Activated T-cell treated with anti-CD3 and anti-CD28 coated beads for 48 hours (primary cell): ENCODE results near the gene RACK1.
A peak's percentile ranks its signal among the peaks of the same experiment; 100 is the strongest.
"Not testable (repeated sequence)": the region's sequence is repeated elsewhere in the genome, so short reads cannot be mapped to it uniquely, and the experiment has no call there.

Source experiments
- DNase-seq: peaks from one replicate; pipeline ENCODE4 v3.0.0-alpha.2; 2020; ENCODE audit warnings: low read depth

Gene RACK1

DNA sequence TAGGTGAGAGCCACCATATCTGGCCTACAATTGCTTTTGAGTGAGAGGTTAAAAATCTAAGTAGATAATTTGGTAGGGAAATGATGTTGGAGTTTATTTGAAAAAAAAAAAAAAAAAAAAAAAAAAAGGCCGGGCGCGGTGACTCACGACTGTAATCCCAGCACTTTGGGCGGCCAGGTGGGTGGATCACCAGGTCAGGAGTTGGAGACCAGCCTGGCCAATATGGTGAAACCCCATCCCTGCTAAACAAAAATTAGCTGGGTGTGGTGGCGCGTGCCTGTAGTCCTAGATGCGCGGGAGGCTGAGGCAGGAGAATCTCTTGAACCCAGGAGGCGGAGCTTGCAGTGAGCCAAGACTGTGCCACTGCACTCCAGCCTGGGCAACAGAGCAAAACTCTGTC is 29.5 kb downstream of the RACK1 start:
- not testable (repeated sequence) for DNase-seq

GRCh38 chr5:181212934-181213333 is 30.8 kb downstream of the RACK1 start:
- no peak for DNase-seq

DNA sequence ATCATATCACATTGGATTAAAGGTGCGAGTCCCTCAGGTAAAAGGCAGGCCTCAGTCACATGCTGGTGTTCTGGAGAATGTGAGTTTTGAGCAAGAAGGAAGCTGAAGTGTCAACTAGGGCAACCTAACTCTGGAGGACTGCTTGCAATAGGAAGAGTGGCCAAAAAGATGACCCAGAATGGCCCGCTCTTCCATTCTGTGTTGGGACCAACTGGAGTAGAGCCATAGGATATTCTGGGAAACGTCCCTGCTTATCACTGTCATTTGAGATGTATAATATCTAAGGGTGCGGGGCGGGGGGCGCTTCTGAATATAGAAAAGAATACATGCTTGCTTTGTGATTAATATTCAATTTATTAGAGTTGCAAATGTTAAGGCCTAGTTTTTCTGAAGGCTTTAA is 31.6 kb downstream of the RACK1 start:
- no peak for DNase-seq

DNA sequence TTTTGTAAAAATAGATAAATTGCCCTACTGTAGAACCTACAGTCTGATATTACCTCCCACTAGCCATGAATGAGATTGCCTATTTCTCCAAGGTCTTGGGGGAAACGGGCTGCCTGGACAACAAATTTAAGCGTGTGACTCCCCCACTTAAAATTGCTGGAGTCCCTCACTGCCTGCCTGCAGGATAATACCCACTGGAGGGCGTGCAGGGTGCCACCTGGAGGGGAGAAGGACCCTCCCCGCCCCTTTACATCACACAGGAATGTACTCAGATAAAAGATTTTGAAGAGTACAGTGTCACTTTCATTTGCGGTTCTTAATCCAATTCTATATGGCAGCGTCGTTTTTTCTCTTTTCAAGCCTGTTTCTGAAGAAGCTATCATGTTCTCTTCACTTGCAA is 32.5 kb downstream of the RACK1 start:
- no peak for DNase-seq

DNA sequence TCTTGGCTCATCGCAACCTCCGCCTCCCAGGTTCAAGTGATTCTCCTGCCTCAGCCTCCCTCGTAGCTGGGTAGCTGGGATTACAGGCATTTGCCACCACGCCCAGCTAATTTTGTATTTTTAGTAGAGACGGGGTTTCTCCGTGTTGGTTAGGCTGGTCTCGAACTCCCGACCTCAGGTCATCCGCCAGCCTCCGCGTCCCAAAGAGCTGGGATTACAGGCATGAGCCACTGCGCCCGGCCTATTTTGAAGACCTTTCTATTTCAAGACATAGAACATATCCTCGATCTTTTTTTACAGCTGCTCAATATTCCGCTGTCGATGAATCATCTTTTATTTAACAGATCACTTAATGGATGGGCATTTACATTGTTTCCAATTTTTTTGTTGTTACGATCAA is 33.0 kb downstream of the RACK1 start:
- not testable (repeated sequence) for DNase-seq

DNA sequence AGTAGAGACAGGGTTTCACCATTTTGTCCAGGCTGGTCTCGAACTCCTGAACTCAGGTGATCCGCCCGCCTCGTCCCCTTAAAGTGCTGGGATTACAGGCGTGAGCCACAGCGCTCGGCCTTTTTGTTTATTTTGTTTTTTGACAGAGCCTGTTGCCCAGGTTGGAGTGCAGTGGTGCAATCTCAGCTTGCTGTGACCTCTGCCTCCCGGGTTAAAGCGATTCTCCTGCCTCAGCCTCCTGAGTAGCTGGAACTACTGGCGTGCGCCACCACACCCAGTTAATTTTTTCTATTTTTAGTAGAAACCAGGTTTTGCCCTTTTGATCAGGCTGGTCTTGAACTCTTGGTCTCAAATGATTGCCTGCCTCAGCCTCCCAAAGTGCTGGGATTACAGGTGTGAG is 33.6 kb downstream of the RACK1 start:
- DNase-seq = not testable (repeated sequence)

GRCh38 chr5:181209006-181209405 is 34.7 kb downstream of the RACK1 start:
- DNase-seq = not testable (repeated sequence)

DNA sequence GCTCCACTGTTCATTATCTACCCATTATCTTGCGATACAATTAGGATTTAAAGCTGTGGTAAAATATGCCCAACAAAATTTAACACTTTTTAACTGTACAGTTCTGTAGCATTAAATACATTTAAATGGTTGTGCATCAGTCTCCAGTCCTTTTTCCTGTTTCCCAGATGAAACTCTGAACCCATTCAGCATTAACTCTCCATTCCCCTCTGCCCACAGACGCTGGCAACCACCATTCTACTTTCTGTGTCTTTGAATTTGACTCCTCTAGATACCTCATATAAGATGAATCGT is 35.8 kb downstream of the RACK1 start:
- no peak for DNase-seq

DNA sequence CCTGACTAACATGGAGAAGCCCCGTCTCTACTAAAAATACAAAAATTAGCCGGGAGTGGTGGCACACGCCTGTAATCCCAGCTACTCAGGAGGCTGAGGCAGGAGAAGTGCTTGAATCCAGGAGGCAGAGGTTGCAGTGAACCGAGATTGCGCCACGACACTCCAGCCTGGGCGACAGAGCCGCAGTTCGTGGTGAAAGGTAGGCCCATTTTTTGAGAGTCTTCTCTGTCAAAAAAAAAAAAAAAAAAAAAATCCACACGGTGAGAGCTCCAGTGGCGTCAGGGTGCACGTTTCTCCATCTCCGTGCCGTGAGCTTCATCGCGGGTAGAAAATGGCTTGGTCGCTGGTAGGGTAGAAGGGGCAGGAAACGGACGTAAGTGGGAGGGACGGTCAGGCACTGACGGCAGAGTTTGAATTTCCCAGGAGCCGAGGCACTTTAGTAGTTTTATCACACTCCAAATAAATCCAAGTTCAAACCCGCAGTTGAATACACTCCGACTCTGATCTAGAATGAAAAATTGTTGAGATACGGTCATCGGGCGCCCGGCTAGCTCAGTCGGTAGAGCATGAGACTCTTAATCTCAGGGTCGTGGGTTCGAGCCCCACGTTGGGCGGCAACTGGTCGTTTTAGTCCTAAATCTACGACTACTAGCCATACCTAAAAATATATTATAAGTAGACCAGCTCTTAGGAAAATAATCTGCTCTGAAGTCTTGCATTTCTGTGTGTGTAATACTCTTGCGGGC is 36.3 kb downstream of the RACK1 start:
- DNase-seq = peak; percentile 85

- DNase-seq = no peak
Measured at GRCh38 chr5:181205761-181206649, 37.7 kb downstream of the RACK1 start.

DNA sequence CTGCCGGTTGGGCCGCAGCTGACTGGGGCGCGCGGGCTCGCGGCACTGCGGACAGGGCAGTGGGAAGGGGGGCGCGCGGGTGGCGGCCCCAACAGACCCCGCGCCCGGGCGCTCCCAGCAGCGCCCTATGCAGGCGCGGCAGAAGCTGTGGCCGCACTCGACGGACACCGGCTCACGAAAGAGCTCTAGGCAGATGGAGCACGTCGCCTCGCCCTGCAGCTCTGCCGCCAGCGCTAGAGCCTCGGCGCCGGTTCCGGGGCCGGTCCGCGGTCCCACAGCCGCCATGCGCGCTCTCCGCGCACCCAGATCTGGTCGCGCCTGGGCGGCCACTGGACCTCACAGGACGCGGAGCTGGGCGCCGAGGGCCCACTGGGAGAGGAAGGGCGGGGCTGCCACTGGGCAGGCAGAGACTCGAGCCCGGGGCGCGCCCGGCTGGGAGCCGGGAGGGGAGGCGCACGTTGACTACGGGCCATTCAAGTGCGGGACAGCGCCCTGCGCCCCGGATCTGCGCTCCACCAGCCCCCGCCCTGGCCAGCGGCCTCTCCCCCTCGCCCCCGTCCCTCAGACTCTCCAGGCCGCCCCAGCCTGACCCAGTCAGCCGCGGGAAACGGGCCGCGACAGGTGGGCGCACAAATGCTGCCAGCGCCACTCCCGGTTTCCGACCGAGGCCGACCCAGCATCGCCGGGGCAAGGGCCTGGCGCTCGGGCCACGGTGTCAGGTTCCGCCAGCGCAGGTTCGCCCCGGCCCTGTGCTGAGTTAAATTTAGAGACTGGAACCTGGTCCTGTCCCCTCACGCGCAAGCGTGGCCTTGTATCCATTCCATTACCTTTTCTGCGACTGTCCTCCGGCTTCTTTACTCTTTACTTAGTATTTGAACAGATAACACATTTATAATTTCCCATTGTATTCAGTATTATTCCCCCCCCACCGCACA is 38.6 kb downstream of the RACK1 start, which contains the start of gene TRIM7:
Gene TRIM7 (minus strand): TSS at position 371 of the 935 bp plus-strand sequence. CDS start 86 bp downstream, at position 285.
- DNase-seq = peak; percentile 31

DNA sequence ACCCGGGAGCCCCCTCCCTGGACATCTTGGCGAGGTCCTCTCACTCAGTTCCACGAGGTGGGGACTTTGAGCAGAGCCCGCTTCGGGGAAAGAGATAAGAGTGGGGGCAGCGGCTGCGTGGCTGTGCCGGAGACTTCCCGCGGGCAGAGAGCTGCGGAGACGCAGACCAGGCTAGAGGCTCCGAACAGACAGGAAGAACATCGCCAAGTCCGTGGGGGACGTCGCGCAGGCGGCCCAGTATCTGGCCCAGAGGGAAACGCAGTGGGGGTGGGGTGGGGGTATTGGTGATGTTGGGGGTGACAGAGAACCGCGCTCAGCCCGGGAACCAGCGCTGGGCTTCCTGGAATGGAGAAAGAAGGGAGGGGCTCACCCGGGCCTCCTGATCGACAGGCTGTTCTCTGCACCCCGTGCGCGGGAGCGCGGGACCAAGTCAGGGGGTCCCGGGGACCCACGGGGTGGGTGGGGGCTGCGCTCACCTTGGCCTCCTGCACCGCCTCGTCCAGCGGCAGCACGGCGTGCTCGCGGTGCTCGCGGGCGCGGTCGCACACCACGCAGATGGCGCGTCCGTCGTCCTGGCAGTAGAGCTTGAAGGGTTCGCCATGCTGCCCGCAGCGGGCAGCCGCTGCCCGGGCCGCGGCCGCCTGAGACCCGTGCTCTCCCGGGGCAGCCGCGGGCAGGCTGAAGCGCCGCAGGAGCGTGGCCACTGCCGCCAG is 39.4 kb downstream of the RACK1 start:
- no peak for DNase-seq

DNA sequence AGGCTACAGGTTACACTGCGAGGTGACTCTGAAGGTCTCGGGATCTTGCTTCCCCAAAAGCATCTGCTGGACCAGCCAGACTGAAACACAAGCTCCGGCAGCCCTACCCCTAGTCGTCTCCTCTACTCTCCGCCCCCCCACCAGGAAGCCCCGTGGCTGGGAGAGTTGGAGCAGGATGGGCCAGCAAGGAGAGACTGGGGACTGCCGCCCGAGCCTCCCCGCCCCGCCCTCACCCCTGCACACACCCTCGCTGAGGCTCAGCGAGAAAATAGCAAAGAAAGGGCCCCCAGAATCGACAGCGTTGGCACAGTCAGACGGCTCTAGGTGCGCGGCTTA is 40.0 kb downstream of the RACK1 start:
- DNase-seq = no peak

GRCh38 chr5:181203093-181203711 is 40.5 kb downstream of the RACK1 start:
- no peak for DNase-seq

DNA sequence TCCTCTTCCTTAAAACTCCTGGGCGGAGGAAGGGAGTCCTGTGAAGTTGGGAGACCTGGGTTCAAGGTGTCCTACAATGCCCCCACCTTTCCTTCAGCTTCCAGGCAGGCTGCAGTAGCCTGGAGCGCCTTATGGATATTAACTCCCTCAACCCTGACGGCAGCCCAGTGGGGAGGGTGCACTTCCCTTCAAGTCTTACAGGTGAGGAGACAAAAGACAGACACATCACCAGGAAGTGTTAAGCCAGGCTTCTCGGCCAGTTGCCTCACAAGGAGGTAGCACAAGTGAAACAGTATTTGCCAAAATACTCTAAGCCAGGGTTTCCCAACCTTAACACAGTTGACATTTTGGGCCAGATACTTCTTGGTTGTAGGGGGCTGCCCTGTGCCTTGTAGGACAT is 42.9 kb downstream of the RACK1 start:
- no peak for DNase-seq

GRCh38 chr5:181199881-181200638 is 43.6 kb downstream of the RACK1 start:
- DNase-seq = no peak

GRCh38 chr5:181198905-181199519 is 44.7 kb downstream of the RACK1 start:
- DNase-seq = no peak

DNA sequence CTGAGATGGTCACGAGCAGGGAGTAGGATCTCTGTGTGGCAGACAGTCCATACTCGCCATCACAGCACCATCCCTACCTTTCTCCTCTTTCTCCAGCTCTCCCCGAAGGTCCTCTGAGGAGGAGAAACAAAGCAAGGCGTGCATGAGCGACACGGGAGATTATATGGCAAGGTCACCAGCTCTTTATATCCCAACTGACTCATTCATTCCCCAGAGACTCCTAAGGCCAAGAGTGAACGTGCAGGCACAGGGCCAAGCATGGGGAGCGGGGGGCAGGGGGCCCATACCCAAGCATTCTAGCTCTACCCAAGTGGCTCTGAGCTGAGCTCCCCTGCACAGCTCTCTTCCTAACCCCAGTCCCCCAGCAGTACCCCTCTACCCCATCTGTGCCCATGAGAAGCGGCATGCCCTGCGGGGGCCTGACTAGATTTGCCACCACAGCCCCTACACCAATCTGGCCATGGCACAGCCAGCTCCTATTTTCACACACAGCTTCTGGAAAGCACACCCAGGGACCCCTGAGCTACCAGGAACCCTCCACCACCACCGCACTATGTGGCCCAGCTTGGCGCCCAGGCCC is 45.5 kb downstream of the RACK1 start:
- DNase-seq = no peak

- DNase-seq = no peak
Measured at GRCh38 chr5:181197326-181197951, 46.3 kb downstream of the RACK1 start.
